ENCODE data around the gene DLL1. TPM values are rescaled to one million over a fixed set of nuclear protein-coding genes. Genes with fewer than 3 reads are reported as not detected.
A peak's percentile ranks its signal among the peaks of the same experiment; 100 is the strongest.

The DLL1 gene
- total RNA-seq, 3 donors from 2014 or later: 3.8 to 26.9 (median 12.3) TPM

- Histone ChIP-seq H3K36me3 (no peaks in the 10 kb centered on the region), H3K4me1 (peaks cover 8 to 10% of the 10 kb centered on the region in 2 donors), H3K9me3 (no peaks in the 10 kb centered on the region), H3K4me3 (peak overlapping the region; percentile 77 to 93 (median 78)), H3K27me3 (peaks cover 0 to 4% of the 10 kb centered on the region in 2 donors), H3K27ac (peak overlapping the region in 1 of 2 donors; percentile 92)
- DNase-seq (ENCODE audit: low spot score in 2 of 2): no peak
- intact Hi-C loops (cut with DNase I; ENCODE audit: low total_unique reads): no loop called here
- TF ChIP-seq CTCF (IDR thresholded peaks at IDR 0.05) (no peak), POLR2AphosphoS5 (IDR thresholded peaks at IDR 0.05) (no peak), POLR2A (IDR thresholded peaks at IDR 0.05) (no peak)
Measured at GRCh38 chr6:170289180-170289931, 1.5 kb downstream of the DLL1 start.

- Histone ChIP-seq H3K27me3 (no peaks in the 10 kb centered on the region), H3K9me3 (no peaks in the 10 kb centered on the region), H3K36me3 (no peaks in the 10 kb centered on the region), H3K27ac (no peak overlapping the region), H3K4me3 (peak overlapping the region; percentile 77 to 93 (median 78)), H3K4me1 (peaks cover 8 to 10% of the 10 kb centered on the region in 2 donors)
- intact Hi-C loops (cut with DNase I; ENCODE audit: low total_unique reads): no loop called here
- DNase-seq (ENCODE audit: low spot score in 2 of 2): no peak
- TF ChIP-seq POLR2A (IDR thresholded peaks at IDR 0.05) (no peak), POLR2AphosphoS5 (IDR thresholded peaks at IDR 0.05) (no peak), CTCF (IDR thresholded peaks at IDR 0.05) (no peak)
Measured at GRCh38 chr6:170288852-170289179, 2.1 kb downstream of the DLL1 start.

- no peak for DNase-seq (ENCODE audit: low spot score in 2 of 2)
- intact Hi-C loops (cut with DNase I; ENCODE audit: low total_unique reads): no loop called here
- no peak for TF ChIP-seq POLR2A (IDR thresholded peaks at IDR 0.05)
- no peak for TF ChIP-seq CTCF (IDR thresholded peaks at IDR 0.05)
- no peak for TF ChIP-seq POLR2AphosphoS5 (IDR thresholded peaks at IDR 0.05)
- H3K4me1 ChIP-seq: peaks cover 8 to 10% of the 10 kb centered on the region in 2 donors
- peak overlapping the region in 1 of 3 donors; percentile 93 for H3K4me3 ChIP-seq
- H3K27ac ChIP-seq: peak overlapping the region in 1 of 2 donors; percentile 64
- no peaks in the 10 kb centered on the region for H3K36me3 ChIP-seq
- no peaks in the 10 kb centered on the region for H3K27me3 ChIP-seq
- H3K9me3 ChIP-seq: no peaks in the 10 kb centered on the region
Measured at GRCh38 chr6:170288091-170288631, 2.7 kb downstream of the DLL1 start.

GRCh38 chr6:170287371-170287876, 3.5 kb downstream of the DLL1 start:
- TF ChIP-seq POLR2A (IDR thresholded peaks at IDR 0.05): no peak
- no peak for TF ChIP-seq CTCF (IDR thresholded peaks at IDR 0.05)
- TF ChIP-seq POLR2AphosphoS5 (IDR thresholded peaks at IDR 0.05): no peak
- Histone ChIP-seq H3K4me1 (peaks cover 8 to 9% of the 10 kb centered on the region in 2 donors), H3K27me3 (no peaks in the 10 kb centered on the region), H3K9me3 (no peaks in the 10 kb centered on the region), H3K36me3 (no peaks in the 10 kb centered on the region), H3K27ac (peak overlapping the region in 1 of 2 donors; percentile 64), H3K4me3 (peak overlapping the region in 2 of 3 donors; percentile 5 to 93)
- intact Hi-C loops (cut with DNase I; ENCODE audit: low total_unique reads): no loop called here
- no peak for DNase-seq (ENCODE audit: low spot score in 2 of 2)

- Histone ChIP-seq H3K27me3 (no peaks in the 10 kb centered on the region), H3K36me3 (no peaks in the 10 kb centered on the region), H3K4me1 (peaks cover 5 to 8% of the 10 kb centered on the region in 2 donors), H3K4me3 (peak overlapping the region in 1 of 3 donors; percentile 93), H3K27ac (peak overlapping the region in 1 of 2 donors; percentile 64), H3K9me3 (no peaks in the 10 kb centered on the region)
- intact Hi-C loops (cut with DNase I; ENCODE audit: low total_unique reads): no loop called here
- TF ChIP-seq POLR2AphosphoS5 (IDR thresholded peaks at IDR 0.05): no peak
- TF ChIP-seq CTCF (IDR thresholded peaks at IDR 0.05): no peak
- no peak for TF ChIP-seq POLR2A (IDR thresholded peaks at IDR 0.05)
- no peak for DNase-seq (ENCODE audit: low spot score in 2 of 2)
Measured at GRCh38 chr6:170286934-170287265, 4.0 kb downstream of the DLL1 start.

Data from breast epithelium (tissue), 4 donors.